ENCODE results near the gene FSTL3.

- TF ChIP-seq EZH2 (IDR thresholded peaks at IDR 0.05) (no peak), CTCF (IDR thresholded peaks at IDR 0.05) (no peak)
Observed at GRCh38 chr19:731000-731399, 54.8 kb downstream of the FSTL3 start.
